ENCODE measurements around the gene RAP1A.

- TF ChIP-seq CTCF (conservative IDR thresholded peaks at IDR 0.05; ENCODE audit: low read length), result no peak
- TF ChIP-seq EZH2phosphoT487 (IDR thresholded peaks at IDR 0.05; ENCODE audit: borderline replicate concordance), result no peak
These were observed 917 bp downstream of the RAP1A start for GRCh38 chr1:111620441-111620971.
